Measurements from ENCODE around the gene RAB31.

RAB31 gene

DNA sequence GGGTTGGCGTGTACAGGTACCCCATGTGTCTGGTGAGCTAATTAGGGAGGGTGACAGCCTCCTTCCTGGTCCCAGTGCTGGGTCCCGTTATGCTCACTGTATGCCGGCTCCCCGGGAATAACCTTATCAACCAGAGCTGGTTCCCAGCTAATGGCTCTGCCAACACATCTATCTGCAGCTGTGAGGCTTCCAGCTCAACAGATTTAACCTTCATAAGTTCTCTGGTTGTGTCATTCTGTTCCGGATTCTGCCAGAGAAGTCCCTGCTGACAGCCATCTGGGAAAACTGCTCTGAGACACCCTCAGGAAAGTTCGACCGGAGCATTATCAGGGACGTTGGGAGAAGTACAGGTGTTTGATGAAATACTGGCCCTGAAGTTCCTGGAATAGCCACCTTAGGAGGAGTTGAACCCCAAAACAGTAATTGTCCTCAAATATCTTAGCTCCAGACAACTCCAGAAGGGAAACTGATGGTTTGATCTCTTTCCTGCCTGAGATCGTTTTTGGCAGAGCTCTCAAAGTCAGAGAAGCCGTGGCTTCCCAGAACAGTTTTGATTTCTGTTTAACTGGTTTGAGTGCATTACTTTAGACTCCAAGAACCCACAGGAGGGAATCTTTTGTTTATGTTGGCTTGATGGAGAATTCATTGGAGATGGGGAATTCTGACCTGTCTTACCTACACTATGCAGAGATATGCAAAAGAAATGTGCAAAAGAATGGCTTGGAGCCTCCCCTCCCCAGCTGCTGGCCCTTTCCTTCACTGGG, 138.2 kb downstream of the RAB31 start:
- no peak overlapping the region for H3K4me2 ChIP-seq (ENCODE audit: low read length)
- no peaks in the 10 kb centered on the region for H3F3A ChIP-seq (ENCODE audit: insufficient read depth, low read length)
- H3K4me1 ChIP-seq (ENCODE audit: insufficient read depth, low read length, severe bottlenecking): no peaks in the 10 kb centered on the region
- H3K9me2 ChIP-seq (ENCODE audit: low read depth, low read length): no peaks in the 10 kb centered on the region
- TF ChIP-seq EZH2 (IDR thresholded peaks at IDR 0.05; ENCODE audit: borderline replicate concordance, low read length): no peak
- TF ChIP-seq, protein P1, sequence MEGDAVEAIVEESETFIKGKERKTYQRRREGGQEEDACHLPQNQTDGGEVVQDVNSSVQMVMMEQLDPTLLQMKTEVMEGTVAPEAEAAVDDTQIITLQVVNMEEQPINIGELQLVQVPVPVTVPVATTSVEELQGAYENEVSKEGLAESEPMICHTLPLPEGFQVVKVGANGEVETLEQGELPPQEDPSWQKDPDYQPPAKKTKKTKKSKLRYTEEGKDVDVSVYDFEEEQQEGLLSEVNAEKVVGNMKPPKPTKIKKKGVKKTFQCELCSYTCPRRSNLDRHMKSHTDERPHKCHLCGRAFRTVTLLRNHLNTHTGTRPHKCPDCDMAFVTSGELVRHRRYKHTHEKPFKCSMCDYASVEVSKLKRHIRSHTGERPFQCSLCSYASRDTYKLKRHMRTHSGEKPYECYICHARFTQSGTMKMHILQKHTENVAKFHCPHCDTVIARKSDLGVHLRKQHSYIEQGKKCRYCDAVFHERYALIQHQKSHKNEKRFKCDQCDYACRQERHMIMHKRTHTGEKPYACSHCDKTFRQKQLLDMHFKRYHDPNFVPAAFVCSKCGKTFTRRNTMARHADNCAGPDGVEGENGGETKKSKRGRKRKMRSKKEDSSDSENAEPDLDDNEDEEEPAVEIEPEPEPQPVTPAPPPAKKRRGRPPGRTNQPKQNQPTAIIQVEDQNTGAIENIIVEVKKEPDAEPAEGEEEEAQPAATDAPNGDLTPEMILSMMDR (IDR thresholded peaks at IDR 0.05; ENCODE audit: low read length): no peak
- no peaks in the 10 kb centered on the region for H3K36me3 ChIP-seq (ENCODE audit: insufficient read depth, low read length)
- H3K9ac ChIP-seq (ENCODE audit: low read length): no peak overlapping the region
- no peaks in the 10 kb centered on the region for H4K20me1 ChIP-seq (ENCODE audit: insufficient read depth, low read length)
- no peak overlapping the region for H3K4me3 ChIP-seq (ENCODE audit: low read depth, low read length, poor library complexity, severe bottlenecking)
- H3K27ac ChIP-seq (ENCODE audit: low read depth, low read length, poor library complexity, severe bottlenecking): no peak overlapping the region
- no peak overlapping the region for H2AFZ ChIP-seq (ENCODE audit: low read length)
- H3K9me3 ChIP-seq (ENCODE audit: low read length): no peaks in the 10 kb centered on the region
- H3K27me3 ChIP-seq (ENCODE audit: insufficient read depth, low read length): no peaks in the 10 kb centered on the region
- H3K79me2 ChIP-seq (ENCODE audit: insufficient read depth, low read length): no peaks in the 10 kb centered on the region

DNA sequence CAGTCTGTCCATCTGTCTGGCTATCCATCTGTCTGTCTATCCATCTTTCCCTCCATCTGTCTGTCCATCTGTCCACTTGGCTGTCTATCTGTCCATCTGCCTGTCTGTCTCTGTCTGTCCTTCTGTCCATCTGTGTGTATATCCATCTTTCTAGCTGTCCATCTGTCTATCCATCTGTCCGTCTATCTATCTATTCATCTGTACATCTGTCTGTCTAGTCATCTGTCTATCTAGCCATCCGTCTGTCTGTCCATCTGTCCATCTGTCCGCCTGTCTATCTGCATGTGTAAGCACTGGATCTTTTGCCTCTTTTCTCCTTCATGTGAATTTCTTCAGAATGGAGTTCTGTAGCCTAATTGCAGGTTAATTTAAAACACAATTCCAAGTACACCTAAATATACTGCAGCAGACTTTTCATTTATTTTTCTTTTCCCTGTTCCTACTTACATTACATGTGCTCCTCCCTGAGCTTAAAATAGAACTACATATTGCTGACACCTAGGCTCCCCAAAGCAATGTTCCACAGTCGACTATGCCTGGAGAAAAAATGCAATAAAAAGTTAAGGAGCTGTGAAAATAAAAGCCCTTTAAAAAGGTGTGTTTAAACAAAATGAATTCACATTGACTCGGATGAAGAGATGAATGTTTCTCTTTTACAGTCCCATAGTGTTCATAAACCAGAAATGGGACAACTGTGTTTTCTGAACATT, 140.2 kb downstream of the RAB31 start:
- TF ChIP-seq EZH2 (IDR thresholded peaks at IDR 0.05; ENCODE audit: borderline replicate concordance, low read length): no peak
- TF ChIP-seq, protein P1 (IDR thresholded peaks at IDR 0.05; ENCODE audit: low read length): no peak

DNA sequence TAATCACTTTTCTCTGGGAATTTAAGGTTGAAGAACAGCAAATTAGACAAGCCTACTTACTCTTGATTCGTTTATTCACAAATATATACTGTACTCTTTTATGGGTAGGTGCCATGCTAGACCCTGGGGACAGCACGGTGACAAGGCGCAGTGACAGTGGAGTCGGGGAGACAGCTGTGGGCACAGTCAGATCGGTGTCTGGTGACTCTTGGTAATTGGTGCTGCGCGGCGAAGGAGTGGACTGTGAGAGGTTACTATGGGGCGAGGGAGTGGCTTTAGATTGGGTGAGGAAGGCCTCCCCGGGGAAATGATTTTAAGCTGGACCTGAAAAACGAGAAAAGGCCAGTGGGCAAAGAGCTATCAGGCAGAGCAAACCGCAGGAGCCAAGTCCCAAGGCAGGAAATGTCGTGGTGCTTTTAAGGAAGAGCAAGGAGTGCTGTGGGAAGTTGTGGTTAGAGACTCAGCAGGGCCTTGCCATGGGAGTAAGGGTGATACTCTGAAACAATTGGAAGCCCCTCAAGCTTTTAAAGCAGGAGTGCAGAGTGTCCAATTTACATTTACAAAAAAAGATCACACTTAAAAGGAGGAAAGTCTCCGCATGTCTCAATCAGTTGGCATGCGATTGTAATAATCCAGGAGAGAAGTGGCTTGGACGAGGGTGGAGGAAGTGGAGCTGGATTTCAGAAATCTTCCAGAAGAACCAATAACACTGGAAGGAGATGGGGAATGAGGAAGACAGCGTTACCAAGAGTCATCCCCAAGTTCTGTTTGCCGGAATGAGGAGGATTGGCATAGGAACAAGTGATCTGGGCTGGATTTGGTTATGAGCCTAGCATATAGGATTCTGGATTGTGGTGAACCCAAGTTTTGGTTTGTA, 141.5 kb downstream of the RAB31 start:
- no peaks in the 10 kb centered on the region for H4K20me1 ChIP-seq (ENCODE audit: insufficient read depth, low read length)
- H3K4me2 ChIP-seq (ENCODE audit: low read length): no peak overlapping the region
- H3F3A ChIP-seq (ENCODE audit: insufficient read depth, low read length): no peaks in the 10 kb centered on the region
- no peaks in the 10 kb centered on the region for H3K9me2 ChIP-seq (ENCODE audit: low read depth, low read length)
- H3K79me2 ChIP-seq (ENCODE audit: insufficient read depth, low read length): no peaks in the 10 kb centered on the region
- no peaks in the 10 kb centered on the region for H3K9me3 ChIP-seq (ENCODE audit: low read length)
- TF ChIP-seq, protein P1 (IDR thresholded peaks at IDR 0.05; ENCODE audit: low read length): no peak
- no peak for TF ChIP-seq EZH2 (IDR thresholded peaks at IDR 0.05; ENCODE audit: borderline replicate concordance, low read length)
- H3K9ac ChIP-seq (ENCODE audit: low read length): no peak overlapping the region
- H3K4me3 ChIP-seq (ENCODE audit: low read depth, low read length, poor library complexity, severe bottlenecking): no peak overlapping the region
- H3K27ac ChIP-seq (ENCODE audit: low read depth, low read length, poor library complexity, severe bottlenecking): no peak overlapping the region
- no peaks in the 10 kb centered on the region for H3K27me3 ChIP-seq (ENCODE audit: insufficient read depth, low read length)
- no peak overlapping the region for H2AFZ ChIP-seq (ENCODE audit: low read length)
- H3K36me3 ChIP-seq (ENCODE audit: insufficient read depth, low read length): no peaks in the 10 kb centered on the region
- H3K4me1 ChIP-seq (ENCODE audit: insufficient read depth, low read length, severe bottlenecking): no peaks in the 10 kb centered on the region

More for the DNA sequence above, 140.2 kb downstream of the RAB31 start:
- H3K36me3 ChIP-seq (ENCODE audit: insufficient read depth, low read length): no peaks in the 10 kb centered on the region
- H3K9ac ChIP-seq (ENCODE audit: low read length): no peak overlapping the region
- H4K20me1 ChIP-seq (ENCODE audit: insufficient read depth, low read length): no peaks in the 10 kb centered on the region
- no peak overlapping the region for H3K4me3 ChIP-seq (ENCODE audit: low read depth, low read length, poor library complexity, severe bottlenecking)
- no peaks in the 10 kb centered on the region for H3K4me1 ChIP-seq (ENCODE audit: insufficient read depth, low read length, severe bottlenecking)
- no peak overlapping the region for H3K4me2 ChIP-seq (ENCODE audit: low read length)
- H3K27me3 ChIP-seq (ENCODE audit: insufficient read depth, low read length): no peaks in the 10 kb centered on the region
- no peak overlapping the region for H3K27ac ChIP-seq (ENCODE audit: low read depth, low read length, poor library complexity, severe bottlenecking)
- no peaks in the 10 kb centered on the region for H3K79me2 ChIP-seq (ENCODE audit: insufficient read depth, low read length)
- no peaks in the 10 kb centered on the region for H3K9me3 ChIP-seq (ENCODE audit: low read length)
- H2AFZ ChIP-seq (ENCODE audit: low read length): no peak overlapping the region
- no peaks in the 10 kb centered on the region for H3K9me2 ChIP-seq (ENCODE audit: low read depth, low read length)
- H3F3A ChIP-seq (ENCODE audit: insufficient read depth, low read length): no peaks in the 10 kb centered on the region
